ENCODE measurements around the gene TRAPPC4.
"Not testable (repeated sequence)": the region's sequence is repeated elsewhere in the genome, so short reads cannot be mapped to it uniquely, and the experiment has no call there.

TRAPPC4 gene

DNA sequence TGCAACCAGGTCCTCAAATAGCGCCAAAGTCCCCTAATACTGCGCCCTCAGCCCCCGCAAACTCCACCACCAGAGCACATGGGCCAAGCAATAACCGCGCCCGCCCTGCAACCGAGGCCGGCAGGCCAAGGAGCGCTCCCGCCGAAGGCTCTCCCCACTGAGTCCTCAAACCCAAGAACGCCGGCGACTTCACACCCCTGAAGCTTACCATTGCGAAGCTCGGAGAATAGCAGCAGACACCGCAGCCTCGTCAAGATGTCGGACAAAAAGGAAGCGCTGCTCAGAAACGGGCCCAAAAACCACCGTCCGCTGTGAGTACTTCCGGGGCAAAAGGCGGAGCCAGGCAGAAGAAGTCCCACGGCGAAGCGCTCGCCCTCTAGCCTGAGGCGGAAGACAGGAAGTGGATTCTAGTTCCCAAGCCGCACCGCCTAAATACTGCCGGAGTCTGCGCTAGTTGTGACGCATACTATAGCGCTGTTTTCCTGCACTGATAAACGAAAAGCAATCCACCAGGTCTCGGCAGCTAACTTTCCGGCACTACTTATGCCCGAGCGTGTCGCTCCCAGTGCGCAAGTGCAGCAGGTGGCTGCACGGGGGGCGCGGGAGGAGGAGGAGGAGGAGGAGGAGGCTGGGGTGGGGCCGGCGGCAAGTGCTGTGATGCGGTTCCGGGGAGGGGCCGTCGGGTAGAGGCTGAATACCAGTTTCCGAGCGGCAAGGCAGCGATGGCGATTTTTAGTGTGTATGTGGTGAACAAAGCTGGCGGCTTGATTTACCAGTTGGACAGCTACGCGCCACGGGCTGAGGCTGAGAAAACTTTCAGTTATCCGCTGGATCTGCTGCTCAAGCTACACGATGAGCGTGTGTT, at the start of gene TRAPPC4, which contains the start of gene RPS25:
Gene TRAPPC4, plus strand, starts transcription at position 693 of the 865 bp plus-strand sequence. Its CDS starts 30 bp downstream, at position 723.
Gene RPS25, minus strand, starts transcription at position 270 of the 865 bp plus-strand sequence. Its CDS starts 59 bp downstream, at position 211.
- no peaks in the 10 kb centered on the region for H3K9me3 ChIP-seq (ENCODE audit: low read length)
- peak within 1 kb of the TSS; percentile 100 for H3K9ac ChIP-seq (ENCODE audit: low read length)
- no peaks in the 10 kb centered on the region for H3K27me3 ChIP-seq (ENCODE audit: control insufficient read depth in 1 of 2, insufficient read depth in 2 of 2, low read length in 2 of 2)
- H3K27ac ChIP-seq (ENCODE audit: low read depth, low read length), result peak within 1 kb of the TSS; percentile 87
- H3K4me1 ChIP-seq (ENCODE audit: insufficient read depth, low read length), result peaks cover 37% of the 10 kb centered on the region
- peaks cover 59% of the 10 kb centered on the region for H3K36me3 ChIP-seq (ENCODE audit: insufficient read depth, low read length)
- H3K4me3 ChIP-seq (ENCODE audit: low read depth in 1 of 2, low read length in 2 of 2), result peak within 1 kb of the TSS; percentile 89 to 99

GRCh38 chr11:118969508-118969907, 49.1 kb upstream of the TRAPPC4 start:
- H3K9me3 ChIP-seq (ENCODE audit: low read length); H3K27ac ChIP-seq (ENCODE audit: low read depth, low read length); H3K4me1 ChIP-seq (ENCODE audit: insufficient read depth, low read length); H3K36me3 ChIP-seq (ENCODE audit: insufficient read depth, low read length); H3K9ac ChIP-seq (ENCODE audit: low read length); H3K4me3 ChIP-seq (ENCODE audit: low read depth in 1 of 2, low read length in 2 of 2): not testable (repeated sequence)
- H3K27me3 ChIP-seq (ENCODE audit: control insufficient read depth in 1 of 2, insufficient read depth in 2 of 2, low read length in 2 of 2), result peaks cover 0 to 11% of the 10 kb centered on the region in 2 donors

- Histone ChIP-seq H3K27ac (ENCODE audit: low read depth, low read length) (no peak within 1 kb of the TSS), H3K27me3 (ENCODE audit: control insufficient read depth in 1 of 2, insufficient read depth in 2 of 2, low read length in 2 of 2) (peaks cover 0 to 11% of the 10 kb centered on the region in 2 donors), H3K36me3 (ENCODE audit: insufficient read depth, low read length) (no peaks in the 10 kb centered on the region), H3K4me3 (ENCODE audit: low read depth in 1 of 2, low read length in 2 of 2) (no peak within 1 kb of the TSS), H3K9ac (ENCODE audit: low read length) (no peak within 1 kb of the TSS), H3K9me3 (ENCODE audit: low read length) (no peaks in the 10 kb centered on the region), H3K4me1 (ENCODE audit: insufficient read depth, low read length) (no peaks in the 10 kb centered on the region)
Observed at GRCh38 chr11:118971646-118972045, 46.9 kb upstream of the TRAPPC4 start, which contains the start of gene FOXR1. FOXR1 (plus strand) TSS chr11:118971761; CDS start chr11:118971932, 171 bp downstream.

GRCh38 chr11:118973985-118974384, 44.6 kb upstream of the TRAPPC4 start:
- no peak overlapping the region for H3K27ac ChIP-seq (ENCODE audit: low read depth, low read length)
- H3K4me3 ChIP-seq (ENCODE audit: low read depth in 1 of 2, low read length in 2 of 2), result no peak overlapping the region
- no peaks in the 10 kb centered on the region for H3K4me1 ChIP-seq (ENCODE audit: insufficient read depth, low read length)
- H3K9me3 ChIP-seq (ENCODE audit: low read length), result no peaks in the 10 kb centered on the region
- no peak overlapping the region for H3K9ac ChIP-seq (ENCODE audit: low read length)
- H3K27me3 ChIP-seq (ENCODE audit: control insufficient read depth in 1 of 2, insufficient read depth in 2 of 2, low read length in 2 of 2), result peaks cover 0 to 11% of the 10 kb centered on the region in 2 donors
- no peaks in the 10 kb centered on the region for H3K36me3 ChIP-seq (ENCODE audit: insufficient read depth, low read length)

DNA sequence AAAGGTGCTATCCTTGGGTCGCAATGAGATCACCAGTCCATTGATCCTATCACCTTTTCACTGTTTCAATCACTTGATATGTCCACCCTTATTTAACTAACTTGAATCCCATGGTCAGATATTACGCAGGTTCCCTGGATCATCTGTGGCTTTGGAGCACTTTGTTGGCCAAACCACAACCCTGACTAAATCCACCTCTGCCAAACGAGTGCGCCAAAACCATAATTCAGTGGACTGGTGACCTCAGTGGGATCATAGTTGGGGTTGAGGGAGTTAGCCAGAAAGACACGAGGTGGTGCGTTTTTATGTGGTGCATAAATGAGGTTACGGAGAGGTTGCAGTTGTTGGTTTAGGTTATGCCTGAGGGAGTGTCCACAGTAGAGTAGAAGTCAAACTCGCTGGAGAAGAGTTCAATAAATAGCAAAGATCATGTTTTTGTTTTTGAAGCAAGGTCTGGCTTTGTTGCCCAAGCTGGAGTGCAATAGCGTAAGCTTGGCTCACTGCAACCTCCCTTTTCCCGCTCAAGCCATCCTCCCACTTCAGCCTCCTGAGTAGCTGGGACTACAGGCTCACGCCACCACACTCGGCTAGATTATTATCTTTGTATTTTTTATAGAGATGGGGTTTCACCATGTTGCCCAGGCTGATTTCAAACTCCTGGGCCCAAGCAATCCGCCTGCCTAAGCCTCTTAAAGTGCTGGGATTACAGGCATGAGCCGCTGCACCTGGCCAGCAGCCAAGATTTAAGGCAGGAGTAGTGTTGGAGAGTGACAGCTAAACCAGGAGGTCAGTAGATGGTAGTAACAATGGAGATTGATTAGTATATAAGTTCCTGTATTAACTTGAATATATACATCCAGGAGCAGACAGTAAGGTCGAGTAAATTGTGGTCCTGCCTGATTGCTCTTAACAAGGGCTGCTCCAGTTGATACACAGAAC, 42.5 kb upstream of the TRAPPC4 start:
- Histone ChIP-seq H3K4me3 (ENCODE audit: low read depth in 1 of 2, low read length in 2 of 2) (no peak overlapping the region), H3K27me3 (ENCODE audit: control insufficient read depth in 1 of 2, insufficient read depth in 2 of 2, low read length in 2 of 2) (peaks cover 0 to 9% of the 10 kb centered on the region in 2 donors), H3K4me1 (ENCODE audit: insufficient read depth, low read length) (peaks cover 6% of the 10 kb centered on the region), H3K27ac (ENCODE audit: low read depth, low read length) (no peak overlapping the region), H3K9ac (ENCODE audit: low read length) (no peak overlapping the region), H3K36me3 (ENCODE audit: insufficient read depth, low read length) (no peaks in the 10 kb centered on the region), H3K9me3 (ENCODE audit: low read length) (no peaks in the 10 kb centered on the region)

DNA sequence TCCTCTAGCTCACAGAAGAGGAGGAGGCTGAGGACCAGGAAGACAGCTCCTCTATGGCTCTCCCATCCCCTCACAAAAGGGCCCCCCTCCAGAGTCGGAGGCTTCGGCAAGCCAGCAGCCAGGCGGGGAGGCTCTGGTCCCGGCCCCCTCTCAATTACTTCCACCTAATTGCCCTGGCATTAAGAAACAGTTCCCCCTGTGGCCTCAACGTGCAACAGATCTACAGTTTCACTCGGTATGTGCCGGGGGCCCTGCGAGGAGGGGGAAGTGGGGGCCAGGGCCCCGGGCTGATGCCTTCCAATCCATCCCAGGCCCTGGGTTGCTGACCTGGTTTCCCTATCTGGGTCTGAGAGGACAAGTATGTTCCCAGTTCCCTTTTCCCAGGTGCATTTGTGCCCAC, 39.1 kb upstream of the TRAPPC4 start:
- H3K27me3 ChIP-seq (ENCODE audit: control insufficient read depth in 1 of 2, insufficient read depth in 2 of 2, low read length in 2 of 2), result no peaks in the 10 kb centered on the region
- no peak overlapping the region for H3K4me3 ChIP-seq (ENCODE audit: low read depth in 1 of 2, low read length in 2 of 2)
- H3K4me1 ChIP-seq (ENCODE audit: insufficient read depth, low read length), result peaks cover 6% of the 10 kb centered on the region
- H3K9ac ChIP-seq (ENCODE audit: low read length), result no peak overlapping the region
- no peaks in the 10 kb centered on the region for H3K9me3 ChIP-seq (ENCODE audit: low read length)
- no peaks in the 10 kb centered on the region for H3K36me3 ChIP-seq (ENCODE audit: insufficient read depth, low read length)
- no peak overlapping the region for H3K27ac ChIP-seq (ENCODE audit: low read depth, low read length)

DNA sequence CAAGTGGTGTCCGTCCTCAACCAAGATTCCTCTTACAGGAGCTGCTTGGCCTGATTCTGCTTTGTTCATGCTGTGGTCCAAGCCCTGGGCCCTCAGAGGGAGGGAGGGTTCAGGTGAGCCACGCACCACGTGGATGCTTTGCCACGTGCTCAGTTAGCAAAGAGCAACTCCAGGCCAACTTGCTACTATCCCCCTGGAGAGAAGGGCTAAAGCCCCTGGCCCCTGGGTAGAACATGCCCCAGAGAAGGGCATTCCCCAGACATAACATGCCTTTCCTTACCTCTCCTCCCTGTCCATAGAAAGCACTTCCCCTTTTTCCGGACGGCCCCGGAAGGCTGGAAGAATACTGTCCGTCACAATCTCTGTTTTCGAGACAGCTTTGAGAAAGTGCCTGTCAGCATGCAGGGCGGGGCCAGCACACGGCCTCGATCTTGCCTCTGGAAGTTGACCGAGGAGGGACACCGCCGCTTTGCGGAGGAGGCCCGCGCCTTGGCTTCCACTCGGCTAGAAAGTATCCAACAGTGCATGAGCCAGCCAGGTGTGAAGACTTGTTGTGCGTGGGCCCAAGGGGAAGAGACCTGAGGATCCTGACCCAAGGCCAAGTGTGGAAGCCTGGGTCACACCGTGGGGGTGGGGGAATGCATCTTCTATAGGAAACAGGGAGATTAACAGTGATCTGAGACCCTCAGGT, 38.2 kb upstream of the TRAPPC4 start:
- no peaks in the 10 kb centered on the region for H3K36me3 ChIP-seq (ENCODE audit: insufficient read depth, low read length)
- no peaks in the 10 kb centered on the region for H3K27me3 ChIP-seq (ENCODE audit: control insufficient read depth in 1 of 2, insufficient read depth in 2 of 2, low read length in 2 of 2)
- H3K4me1 ChIP-seq (ENCODE audit: insufficient read depth, low read length), result peaks cover 6% of the 10 kb centered on the region
- no peaks in the 10 kb centered on the region for H3K9me3 ChIP-seq (ENCODE audit: low read length)
- H3K9ac ChIP-seq (ENCODE audit: low read length), result no peak overlapping the region
- H3K27ac ChIP-seq (ENCODE audit: low read depth, low read length), result no peak overlapping the region
- no peak overlapping the region for H3K4me3 ChIP-seq (ENCODE audit: low read depth in 1 of 2, low read length in 2 of 2)

GRCh38 chr11:118984337-118984736, 34.2 kb upstream of the TRAPPC4 start:
- H3K9me3 ChIP-seq (ENCODE audit: low read length); H3K27me3 ChIP-seq (ENCODE audit: control insufficient read depth in 1 of 2, insufficient read depth in 2 of 2, low read length in 2 of 2); H3K9ac ChIP-seq (ENCODE audit: low read length); H3K36me3 ChIP-seq (ENCODE audit: insufficient read depth, low read length); H3K27ac ChIP-seq (ENCODE audit: low read depth, low read length); H3K4me3 ChIP-seq (ENCODE audit: low read depth in 1 of 2, low read length in 2 of 2); H3K4me1 ChIP-seq (ENCODE audit: insufficient read depth, low read length): not testable (repeated sequence)

DNA sequence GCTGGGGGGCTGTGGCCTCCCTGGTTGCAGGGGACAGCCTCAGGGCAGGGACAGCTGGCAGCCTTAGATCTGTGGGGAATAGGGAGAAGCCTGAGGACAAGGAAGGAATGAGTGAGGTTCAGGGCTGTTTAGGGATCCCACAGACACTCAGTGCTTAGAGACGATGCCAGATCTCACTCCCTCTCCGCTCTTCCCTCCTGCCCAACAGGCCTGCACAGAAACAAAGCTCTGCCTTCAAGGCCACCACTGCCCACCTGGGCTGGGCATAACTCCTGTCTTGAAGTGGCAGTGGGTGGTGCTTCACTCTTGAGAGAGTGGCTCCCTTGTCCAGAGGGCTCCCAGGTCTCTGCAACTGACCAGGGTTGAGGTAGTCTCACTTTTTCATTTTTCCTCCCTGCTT, 33.7 kb upstream of the TRAPPC4 start:
- H3K27me3 ChIP-seq (ENCODE audit: control insufficient read depth in 1 of 2, insufficient read depth in 2 of 2, low read length in 2 of 2), result no peaks in the 10 kb centered on the region
- no peak overlapping the region for H3K9ac ChIP-seq (ENCODE audit: low read length)
- peaks cover 5% of the 10 kb centered on the region for H3K4me1 ChIP-seq (ENCODE audit: insufficient read depth, low read length)
- no peaks in the 10 kb centered on the region for H3K9me3 ChIP-seq (ENCODE audit: low read length)
- no peak overlapping the region for H3K27ac ChIP-seq (ENCODE audit: low read depth, low read length)
- H3K4me3 ChIP-seq (ENCODE audit: low read depth in 1 of 2, low read length in 2 of 2), result no peak overlapping the region
- no peaks in the 10 kb centered on the region for H3K36me3 ChIP-seq (ENCODE audit: insufficient read depth, low read length)

- Histone ChIP-seq H3K9ac (ENCODE audit: low read length) (no peak overlapping the region), H3K4me1 (ENCODE audit: insufficient read depth, low read length) (no peaks in the 10 kb centered on the region), H3K9me3 (ENCODE audit: low read length) (no peaks in the 10 kb centered on the region), H3K36me3 (ENCODE audit: insufficient read depth, low read length) (no peaks in the 10 kb centered on the region), H3K4me3 (ENCODE audit: low read depth in 1 of 2, low read length in 2 of 2) (no peak overlapping the region), H3K27ac (ENCODE audit: low read depth, low read length) (no peak overlapping the region), H3K27me3 (ENCODE audit: control insufficient read depth in 1 of 2, insufficient read depth in 2 of 2, low read length in 2 of 2) (no peaks in the 10 kb centered on the region)
Observed at GRCh38 chr11:118988280-118988679, 30.3 kb upstream of the TRAPPC4 start.
